Esophagus muscularis mucosa (tissue), 4 donors: Measurements from ENCODE around the gene MVB12B.

ENCODE experiments used
- EP300 ChIP-seq: sonication (generic); formaldehyde crosslinking; IDR thresholded peaks from one replicate; pipeline ENCODE4 v1.6.1; 2017; ENCODE audit warnings: antibody characterized with exemption
- POLR2A ChIP-seq: fragments of 450-650 bp; IDR thresholded peaks from one replicate; pipeline ENCODE4 v1.6.1; 2017; ENCODE audit warnings: antibody characterized with exemption, moderate library complexity, mild to moderate bottlenecking, low read depth
- POLR2AphosphoS5 ChIP-seq, 2 donors: sonication (generic); formaldehyde crosslinking; IDR thresholded peaks; one replicate each; pipeline ENCODE4 v1.6.1; 2017; ENCODE audit warnings: antibody characterized with exemption in 2 of 2
- TF ChIP-seq, protein P1 (sequence below), 3 experiments: fragments of 200-600 bp in 2 of 3; fragments of 450-650 bp in 1 of 3; sonication (generic) in 2 of 3; IDR thresholded peaks; one replicate each; pipeline ENCODE4 v1.5.1; 2017 to 2019; ENCODE audit warnings: antibody characterized with exemption in 3 of 3, mild to moderate bottlenecking in 2 of 3, moderate library complexity in 1 of 3

DNA sequence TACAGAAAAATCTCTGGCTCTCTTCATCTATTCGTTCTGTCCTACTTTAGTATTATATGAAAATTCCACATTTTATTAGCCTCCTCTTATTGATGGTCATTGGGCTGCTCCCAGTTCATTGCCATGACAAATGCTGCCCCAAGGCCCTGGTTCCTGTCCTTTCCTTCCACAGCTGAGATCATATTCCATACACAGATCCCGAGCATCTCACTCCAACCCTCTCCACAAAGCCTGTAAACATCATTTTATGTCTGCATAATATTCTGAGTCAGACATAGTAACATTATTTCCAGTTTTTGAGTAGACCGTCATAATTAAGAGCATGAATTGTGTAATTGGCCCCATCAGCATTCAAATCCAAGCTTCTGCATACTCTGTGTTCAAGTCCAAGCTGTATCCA lies 86.3 kb downstream of the MVB12B start:
- TF ChIP-seq POLR2A (no peak), POLR2AphosphoS5 (IDR thresholded peaks at IDR 0.05) (no peak), EP300 (no peak)
- TF ChIP-seq, protein P1, sequence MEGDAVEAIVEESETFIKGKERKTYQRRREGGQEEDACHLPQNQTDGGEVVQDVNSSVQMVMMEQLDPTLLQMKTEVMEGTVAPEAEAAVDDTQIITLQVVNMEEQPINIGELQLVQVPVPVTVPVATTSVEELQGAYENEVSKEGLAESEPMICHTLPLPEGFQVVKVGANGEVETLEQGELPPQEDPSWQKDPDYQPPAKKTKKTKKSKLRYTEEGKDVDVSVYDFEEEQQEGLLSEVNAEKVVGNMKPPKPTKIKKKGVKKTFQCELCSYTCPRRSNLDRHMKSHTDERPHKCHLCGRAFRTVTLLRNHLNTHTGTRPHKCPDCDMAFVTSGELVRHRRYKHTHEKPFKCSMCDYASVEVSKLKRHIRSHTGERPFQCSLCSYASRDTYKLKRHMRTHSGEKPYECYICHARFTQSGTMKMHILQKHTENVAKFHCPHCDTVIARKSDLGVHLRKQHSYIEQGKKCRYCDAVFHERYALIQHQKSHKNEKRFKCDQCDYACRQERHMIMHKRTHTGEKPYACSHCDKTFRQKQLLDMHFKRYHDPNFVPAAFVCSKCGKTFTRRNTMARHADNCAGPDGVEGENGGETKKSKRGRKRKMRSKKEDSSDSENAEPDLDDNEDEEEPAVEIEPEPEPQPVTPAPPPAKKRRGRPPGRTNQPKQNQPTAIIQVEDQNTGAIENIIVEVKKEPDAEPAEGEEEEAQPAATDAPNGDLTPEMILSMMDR (IDR thresholded peaks at IDR 0.05), result no peak
